Measurements from ENCODE around the gene HOXC10.
A peak's percentile ranks its signal among the peaks of the same experiment; 100 is the strongest.

Gene HOXC10

DNA sequence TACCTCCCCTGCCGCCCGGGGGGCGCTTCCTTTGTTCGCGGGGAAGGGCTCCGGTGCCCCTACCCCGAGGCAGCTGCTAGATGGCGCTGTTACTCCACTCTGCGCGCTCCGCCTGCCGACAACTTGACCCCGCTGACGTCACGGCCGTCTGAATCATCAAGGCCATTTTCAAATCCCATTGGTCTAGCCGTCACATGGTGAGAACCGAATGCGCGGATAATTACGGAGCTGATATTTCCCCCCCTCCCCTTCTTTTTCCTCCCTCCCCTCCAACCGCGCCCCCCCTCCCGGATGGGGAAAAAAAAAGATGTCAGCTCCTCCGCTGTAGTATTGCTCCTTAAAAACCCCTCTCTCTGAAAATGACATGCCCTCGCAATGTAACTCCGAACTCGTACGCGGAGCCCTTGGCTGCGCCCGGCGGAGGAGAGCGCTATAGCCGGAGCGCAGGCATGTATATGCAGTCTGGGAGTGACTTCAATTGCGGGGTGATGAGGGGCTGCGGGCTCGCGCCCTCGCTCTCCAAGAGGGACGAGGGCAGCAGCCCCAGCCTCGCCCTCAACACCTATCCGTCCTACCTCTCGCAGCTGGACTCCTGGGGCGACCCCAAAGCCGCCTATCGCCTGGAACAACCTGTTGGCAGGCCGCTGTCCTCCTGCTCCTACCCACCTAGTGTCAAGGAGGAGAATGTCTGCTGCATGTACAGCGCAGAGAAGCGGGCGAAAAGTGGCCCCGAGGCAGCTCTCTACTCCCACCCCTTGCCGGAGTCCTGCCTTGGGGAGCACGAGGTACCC is at the start of gene HOXC10:
HOXC10 (plus strand) TSS at position 246 of the 791 bp plus-strand sequence; CDS start at position 360, 114 bp downstream.
- DNase-seq = peak; percentile 82

DNA sequence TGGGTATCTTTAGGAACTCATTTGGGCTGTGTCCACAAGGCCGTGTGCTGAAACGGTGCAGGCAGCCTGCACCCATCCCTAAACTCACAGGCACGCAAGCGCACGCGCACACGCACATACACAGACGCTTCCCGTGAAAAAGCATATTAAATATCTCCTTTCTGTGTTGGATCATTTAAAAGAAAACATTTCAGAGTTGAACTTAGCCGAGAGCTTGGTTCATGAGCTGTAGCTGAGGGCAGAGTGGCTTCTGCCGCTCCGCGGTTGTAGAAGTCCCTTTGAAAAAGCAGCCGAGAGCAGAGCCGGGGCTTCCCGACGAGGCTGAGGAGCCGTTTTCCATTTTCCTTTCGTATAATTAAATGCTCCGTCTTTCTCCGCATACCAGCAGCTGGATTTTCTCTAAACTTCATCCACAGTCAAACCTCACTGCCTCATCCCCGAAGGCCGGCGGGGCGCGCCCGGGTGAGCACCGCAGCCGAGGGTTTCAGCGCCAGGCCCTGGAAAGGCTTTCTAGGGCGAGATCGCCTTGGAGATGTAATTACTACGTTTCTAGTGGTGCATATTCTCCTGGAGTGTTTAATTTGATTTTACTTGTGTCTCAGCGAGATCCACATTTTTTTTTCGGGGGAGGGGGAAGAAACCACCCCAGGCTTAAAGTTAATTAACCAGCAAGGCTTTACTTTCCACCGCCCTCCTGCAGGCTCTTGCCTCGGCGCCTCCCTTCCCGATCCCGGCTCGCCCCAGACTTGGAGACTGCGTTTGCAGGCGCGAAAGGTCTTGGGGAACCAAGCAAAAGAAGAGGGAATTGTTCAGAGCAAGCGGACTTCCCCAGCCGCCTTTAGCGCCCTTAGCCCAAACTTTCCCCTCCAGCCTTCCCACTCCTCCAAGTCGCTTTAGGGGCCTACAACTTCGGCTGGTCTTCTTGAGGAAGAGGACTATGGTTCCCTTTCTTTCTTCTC is 49.3 kb upstream of the HOXC10 start:
- no peak for DNase-seq

DNA sequence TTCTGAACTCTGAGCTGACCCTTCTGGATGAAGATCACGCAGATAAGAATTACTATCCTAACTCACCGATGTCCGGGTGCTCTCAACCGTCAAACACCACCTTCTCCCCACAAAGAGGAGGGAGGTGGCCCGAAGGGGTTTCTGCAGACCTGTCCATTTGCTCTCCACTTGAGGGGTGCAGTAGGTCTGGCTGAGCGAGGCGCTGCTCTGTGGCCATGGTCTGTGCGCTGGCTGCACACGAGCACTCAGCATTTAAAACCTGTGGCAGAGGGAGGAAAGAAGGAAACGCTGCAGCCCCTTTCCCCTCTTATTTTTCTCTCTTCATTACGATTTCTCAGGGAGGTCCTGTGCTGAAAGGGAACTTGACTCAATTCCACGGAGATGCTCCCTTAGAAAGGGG is 47.8 kb upstream of the HOXC10 start:
- DNase-seq = no peak

DNA sequence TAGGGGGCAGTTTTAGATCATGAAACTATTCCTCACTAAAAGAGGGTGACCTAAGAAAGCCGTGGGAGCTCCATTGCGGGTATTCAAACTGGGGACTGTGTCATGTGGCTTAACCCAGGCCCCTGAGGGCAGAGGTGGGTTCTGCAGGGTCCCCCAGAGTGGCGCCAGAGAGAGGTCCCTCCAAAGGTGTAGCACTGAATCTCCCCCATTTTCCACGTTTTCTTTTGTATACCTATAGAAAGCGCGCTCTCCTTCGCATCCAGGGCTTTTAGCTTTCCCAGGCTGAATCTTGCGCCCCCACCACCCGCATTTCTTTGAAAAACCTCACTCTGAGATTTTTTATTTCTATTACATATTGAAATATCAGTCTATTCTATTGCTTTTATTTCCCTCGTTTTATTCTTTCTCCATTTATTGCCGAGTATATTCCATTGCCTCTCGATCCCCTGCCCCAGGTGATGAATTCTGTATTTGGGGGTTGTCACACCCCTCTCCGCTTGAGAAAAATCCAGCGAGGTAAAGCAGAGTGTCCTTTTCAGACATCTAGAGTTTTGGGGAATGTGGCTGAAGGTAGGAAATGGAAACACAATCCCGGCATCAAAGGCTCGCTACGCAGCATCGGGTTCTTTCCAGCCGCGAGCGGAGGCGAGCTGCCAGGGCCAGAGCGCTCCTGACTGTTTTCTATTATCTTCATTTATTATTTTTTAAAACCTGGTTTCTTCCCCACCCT is 47.2 kb upstream of the HOXC10 start:
- no peak for DNase-seq

DNA sequence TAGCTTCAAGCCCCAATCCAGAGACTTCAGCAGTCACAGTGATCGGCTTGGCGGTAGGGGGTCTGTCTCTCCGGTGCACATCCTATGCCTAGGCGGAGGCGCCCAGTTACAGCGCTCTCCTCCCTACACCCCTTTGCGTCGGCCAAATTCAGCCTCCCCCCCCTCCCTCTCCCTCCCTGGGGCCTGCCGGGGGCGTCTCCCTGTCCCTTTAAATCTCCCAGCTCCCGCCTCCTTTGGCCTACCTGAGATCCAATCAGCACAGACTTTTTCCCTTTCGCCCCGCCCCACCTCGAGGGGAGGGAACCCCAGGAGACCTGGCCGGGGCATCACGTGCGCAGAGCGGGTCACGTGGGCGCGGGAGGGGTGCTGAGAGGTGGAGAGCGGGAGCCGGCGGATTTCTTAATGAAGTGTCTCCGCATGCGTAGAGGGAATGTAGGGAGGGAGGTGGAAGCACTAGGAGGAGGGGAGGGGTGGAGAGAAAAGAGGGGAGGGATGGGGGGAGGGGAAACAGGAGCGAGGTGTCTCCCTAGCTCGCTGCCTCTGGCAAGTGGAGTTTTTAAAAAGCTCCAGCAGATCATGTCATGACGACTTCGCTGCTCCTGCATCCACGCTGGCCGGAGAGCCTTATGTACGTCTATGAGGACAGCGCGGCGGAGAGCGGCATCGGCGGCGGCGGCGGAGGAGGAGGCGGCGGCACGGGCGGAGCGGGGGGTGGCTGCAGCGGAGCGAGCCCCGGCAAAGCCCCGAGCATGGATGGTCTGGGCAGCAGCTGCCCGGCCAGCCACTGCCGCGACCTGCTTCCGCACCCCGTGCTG is 46.4 kb upstream of the HOXC10 start, which contains the start of gene HOXC13:
HOXC13 (plus strand) TSS at position 506 of the 815 bp plus-strand sequence; CDS start at position 582, 76 bp downstream.
- DNase-seq = peak; percentile 90

DNA sequence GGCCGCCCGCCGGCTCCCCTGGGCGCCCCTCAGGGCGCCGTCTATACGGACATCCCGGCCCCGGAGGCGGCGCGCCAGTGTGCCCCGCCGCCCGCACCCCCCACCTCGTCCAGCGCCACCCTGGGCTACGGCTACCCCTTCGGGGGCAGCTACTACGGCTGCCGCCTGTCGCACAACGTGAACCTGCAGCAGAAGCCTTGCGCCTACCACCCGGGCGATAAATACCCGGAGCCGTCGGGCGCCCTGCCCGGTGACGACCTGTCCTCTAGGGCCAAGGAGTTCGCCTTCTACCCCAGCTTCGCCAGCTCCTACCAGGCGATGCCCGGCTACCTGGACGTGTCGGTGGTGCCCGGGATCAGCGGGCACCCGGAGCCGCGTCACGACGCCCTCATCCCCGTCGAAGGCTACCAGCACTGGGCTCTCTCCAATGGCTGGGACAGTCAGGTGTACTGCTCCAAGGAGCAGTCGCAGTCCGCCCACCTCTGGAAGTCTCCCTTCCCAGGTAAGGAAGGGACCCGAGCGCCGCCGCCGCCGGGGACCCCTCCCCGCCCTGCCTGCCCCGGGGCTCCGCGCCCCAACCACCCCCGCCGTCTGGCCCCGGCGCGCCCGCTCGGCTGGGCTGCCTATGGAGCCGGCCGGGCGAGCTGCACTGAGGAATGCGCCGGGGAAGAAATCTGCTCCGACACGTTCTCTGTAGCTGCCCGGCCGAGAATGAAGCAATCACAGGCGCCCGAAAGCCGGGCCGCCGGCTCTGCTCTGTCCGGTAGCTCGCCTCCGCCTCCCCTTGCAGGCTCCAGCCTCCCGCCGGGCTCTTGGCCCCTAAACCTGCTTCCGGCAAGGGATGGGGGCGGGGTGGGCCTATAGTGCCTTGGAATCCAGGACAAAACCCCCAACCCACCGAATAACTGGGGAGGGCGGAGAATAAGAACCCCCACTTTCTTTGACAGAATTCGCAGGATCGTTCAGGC is 45.5 kb upstream of the HOXC10 start:
- no peak for DNase-seq

DNA sequence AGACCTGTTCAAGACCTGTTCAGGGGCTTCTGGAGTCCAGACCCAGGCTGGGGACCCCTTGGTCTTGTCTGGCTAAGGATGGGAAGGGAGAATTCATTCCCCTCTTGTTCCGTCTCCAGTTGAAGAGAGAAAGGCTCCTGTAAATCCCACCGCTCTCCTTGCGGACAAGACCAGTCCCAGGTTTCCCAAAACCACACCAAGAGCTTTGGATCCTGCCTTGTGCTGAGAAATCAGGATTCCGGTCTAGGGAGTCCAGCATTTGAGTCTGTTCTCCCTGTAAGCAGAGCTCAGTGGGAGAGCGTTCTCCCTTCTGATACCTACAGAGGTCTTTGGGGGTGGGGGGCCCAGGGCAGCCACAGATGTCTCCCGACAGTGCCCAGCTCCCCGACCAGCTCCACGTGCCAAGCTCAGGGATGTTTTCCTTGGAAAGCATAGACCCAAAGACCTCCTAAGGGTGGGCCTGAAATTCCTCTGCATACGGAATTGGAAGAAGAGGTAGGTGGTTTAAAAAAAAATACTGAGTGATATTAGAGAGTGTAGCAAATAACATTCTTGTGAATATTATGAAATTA is 44.4 kb upstream of the HOXC10 start:
- no peak for DNase-seq

DNA sequence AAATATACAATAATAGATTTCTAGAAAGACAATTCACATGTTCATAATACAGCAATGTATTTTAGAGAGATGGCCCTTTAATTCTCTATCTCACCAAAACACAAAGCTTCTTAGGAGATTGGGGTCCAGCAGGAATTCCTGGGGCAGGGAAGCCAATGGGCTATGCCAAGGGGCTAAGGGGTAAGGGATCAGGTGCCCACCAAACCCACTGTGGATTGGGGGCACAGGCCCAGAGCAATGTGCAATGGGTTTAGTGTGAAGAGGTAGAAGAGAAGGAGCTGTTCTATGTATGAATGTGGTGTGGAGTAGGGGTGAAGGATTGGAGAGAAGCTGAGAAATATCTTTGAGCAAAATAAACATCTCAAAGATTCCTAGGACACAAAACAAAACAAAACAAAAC is 43.8 kb upstream of the HOXC10 start:
- DNase-seq = no peak

DNA sequence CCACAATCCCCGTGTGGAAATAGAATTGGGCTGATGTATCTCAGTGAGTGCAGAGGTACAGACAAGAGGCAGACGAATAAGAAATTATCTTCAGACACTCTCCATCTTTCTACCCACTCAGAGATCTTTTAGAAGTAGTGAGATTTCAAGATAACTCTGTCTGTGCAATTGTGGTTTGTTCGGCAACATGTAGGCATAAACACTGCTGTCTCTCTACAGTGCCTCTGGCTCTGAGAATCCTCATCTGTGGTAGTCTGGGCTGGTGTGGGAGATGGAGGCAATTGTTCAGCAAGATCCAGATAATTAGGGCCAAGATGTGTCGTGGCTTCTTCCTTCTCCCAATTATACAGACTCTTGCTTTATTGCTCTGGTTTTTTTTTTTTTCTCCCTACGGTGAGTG is 43.2 kb upstream of the HOXC10 start:
- DNase-seq = no peak

DNA sequence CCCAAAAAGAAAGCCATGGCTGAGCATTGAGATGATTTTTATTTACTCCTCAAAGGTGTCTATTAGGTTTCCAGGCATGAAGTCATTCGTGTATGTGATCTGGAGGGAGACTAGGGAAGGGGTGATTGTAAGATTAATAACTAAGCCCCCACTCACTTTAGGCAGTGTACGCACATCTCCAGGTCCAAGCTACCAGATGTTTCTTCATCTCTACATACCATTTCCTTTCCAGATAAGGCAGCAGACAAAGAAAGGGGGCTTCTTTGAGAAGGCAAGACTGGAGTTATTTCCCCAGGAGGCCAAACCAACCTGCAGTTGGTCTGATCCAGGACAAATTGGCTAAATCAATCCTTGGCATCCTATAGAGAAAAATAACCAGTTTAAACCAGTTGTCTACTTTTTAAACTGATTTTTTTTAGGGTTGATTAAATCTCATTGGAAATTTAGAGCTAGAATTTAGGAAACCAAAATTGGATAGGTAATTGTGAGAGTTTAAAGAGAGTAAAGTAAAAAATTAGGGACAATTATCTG is 42.4 kb upstream of the HOXC10 start:
- DNase-seq = no peak

DNA sequence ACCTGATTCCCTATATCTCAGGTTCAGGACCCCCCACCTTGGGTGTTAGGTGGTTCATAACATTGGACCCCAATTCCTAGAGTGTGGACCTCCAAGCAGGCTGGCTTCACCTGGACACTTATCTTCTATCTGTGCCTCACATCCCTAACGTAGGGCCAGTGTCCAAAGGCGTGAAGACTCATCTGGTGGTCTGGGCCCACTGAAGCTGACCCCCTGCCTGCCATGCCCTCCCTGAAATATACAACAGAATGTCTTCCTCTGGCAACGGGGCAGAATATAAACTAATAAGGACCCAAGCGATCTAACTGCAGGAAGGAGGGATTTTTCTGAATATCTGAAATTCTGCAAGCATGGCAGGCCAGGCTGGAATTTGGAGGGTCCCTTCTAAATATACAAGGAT is 40.7 kb upstream of the HOXC10 start:
- no peak for DNase-seq

DNA sequence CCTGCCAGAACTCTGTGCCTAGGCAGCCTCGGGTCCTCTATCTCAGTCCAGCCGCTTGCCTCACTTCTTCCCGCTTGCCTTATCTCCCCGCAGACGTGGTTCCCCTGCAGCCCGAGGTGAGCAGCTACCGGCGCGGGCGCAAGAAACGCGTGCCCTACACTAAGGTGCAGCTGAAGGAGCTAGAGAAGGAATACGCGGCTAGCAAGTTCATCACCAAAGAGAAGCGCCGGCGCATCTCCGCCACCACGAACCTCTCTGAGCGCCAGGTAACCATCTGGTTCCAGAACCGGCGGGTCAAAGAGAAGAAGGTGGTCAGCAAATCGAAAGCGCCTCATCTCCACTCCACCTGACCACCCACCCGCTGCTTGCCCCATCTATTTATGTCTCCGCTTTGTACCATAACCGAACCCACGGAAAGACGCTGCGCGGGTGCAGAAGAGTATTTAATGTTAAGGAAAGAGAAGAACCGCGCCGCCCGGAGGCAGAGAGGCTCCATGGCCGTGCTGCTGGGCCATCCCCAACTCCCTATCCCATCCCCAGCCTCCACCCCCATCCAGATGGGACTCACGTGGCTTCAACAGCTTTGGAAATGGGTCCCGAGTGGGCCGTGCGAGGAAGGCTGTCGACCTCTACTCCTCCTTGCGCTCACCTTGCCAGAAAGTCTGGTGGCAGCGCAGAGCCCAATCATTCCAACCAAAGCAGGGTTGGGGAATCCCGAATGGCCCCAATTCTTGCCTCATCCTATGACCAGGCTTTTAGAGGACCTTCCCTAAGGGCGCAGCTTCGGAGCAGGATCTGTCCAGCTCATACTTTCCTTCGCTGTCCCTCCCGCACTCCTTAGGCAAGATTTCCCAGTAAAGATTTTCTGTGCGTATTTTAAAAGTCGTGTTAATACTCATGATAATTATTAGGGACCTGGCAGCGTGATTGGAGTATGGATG is 39.8 kb upstream of the HOXC10 start:
- DNase-seq = no peak

DNA sequence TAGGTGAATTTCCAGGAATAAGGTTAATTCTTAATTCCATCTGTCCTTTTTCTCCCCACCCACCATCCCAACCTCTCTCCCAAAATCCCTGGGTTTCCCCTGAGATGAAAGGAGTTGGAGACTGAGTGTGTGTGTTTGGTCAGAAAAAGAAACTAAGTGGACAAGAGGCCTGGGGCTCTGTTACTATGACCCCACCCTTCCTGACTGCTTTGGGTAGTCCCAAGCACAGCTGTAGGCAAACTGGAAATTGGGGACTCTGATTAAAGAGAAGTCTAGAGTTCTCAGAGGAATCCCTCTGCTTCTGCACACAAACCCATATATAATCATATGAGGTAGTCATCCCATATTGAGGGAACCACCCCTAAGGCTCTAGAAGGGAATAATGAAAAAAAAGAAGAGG is 37.2 kb upstream of the HOXC10 start:
- DNase-seq = no peak

DNA sequence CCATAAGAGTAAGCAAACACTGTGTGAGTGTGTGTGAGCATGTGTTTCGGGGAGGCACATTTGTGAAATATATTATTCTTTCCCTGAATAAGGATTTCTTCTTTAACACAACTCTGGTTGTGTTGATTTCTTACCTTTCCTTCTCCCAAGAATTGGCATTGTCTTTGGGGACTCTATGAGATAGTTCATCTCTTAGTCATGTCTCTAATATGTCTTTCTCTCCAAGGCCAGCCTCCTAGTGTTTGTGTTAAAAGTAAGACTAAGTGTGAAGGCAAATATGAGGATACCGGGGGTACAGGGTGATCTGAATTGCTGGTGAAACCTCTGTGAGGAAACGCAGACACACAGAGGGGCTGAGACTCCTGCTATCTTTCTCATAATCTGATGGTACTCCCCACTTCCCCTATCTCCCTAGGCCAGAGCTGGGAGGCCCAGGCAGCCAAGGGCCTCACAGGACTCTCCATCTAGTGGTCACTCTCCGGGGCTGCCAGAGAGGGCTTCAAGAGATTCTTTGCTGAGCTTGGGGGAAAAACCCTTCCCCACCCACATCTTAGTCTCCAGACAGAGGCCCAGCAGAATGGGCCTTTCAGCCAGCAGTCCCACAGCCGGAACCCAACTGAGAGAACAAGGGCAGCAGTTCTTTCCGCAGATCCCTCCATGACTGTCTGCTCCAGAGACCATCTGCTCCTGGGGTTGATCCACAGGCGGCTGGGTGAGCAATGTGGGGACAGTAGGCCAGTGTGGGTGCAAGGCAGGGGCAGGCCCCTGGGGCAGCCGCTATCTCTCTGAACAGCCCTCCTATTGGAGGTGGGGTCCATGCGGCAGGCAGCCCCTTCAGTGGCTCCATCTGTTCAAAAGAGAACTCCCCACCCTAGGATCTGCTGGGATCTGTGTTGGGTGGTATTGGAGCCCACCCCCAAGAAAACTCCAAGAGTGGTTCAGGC is 36.0 kb upstream of the HOXC10 start:
- no peak for DNase-seq

DNA sequence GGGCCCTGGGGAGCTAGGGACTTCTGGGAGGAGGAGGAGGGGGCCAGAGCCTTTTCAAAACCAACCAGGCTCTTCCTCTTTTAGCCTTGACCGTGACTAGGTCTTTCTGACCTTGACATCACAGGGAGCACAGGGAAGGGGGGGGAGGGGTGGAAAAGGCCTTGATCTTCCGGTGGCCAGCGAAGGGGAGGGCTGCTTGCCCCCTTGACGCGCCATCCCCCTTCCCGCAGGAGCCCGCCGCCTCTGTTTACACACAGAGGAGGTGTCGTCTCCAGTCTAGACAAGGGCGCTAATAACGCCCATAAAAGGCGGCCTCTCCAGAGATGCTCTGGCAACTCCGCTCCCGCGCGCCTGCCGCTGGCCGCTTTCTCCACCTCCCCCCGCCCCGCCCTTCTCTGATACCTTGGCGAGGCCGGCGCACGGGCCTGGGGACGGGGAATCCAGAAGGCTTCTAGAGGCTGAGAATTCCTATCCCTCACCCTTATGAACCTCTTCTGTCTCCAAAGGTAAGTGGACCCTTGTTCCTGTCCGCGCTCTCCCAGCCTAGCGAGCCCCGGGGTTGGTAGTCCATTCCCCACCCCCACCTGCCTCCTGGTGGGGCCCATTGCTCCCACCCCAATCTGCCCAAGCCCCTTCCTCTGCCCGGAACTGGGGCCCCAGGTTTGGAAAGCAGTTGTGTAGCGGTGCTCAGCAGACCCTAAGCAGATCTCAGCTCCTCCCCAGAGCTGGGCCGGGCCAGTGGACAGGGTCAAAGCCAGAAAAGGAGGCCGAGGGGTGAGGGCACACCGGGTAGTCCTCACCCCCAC is 35.1 kb upstream of the HOXC10 start:
- DNase-seq = peak; percentile 59

DNA sequence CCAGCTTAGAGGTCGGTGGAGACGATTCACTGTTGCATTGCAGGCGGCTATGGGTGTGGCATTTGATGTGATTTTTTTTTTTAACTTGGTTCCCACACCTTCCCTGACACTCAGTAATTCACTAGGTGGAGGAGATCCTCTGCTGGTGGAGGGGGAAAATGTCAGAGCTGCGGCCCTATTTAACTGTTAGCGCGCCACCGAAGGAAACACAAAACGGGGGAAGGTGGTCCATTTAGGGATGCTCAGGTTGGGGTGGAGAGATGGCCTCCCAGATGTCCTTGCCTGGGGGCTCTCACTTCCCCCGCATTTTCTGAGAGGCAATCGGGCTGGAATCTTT is 34.5 kb upstream of the HOXC10 start:
- DNase-seq = no peak
